ENCODE measurements around the gene MTFP1. TPM values are rescaled to one million over a fixed set of nuclear protein-coding genes. Genes with fewer than 3 reads are reported as not detected.

MTFP1 gene
- total and polyA plus RNA-seq, 2 experiments from 2014 or later: 54.6 to 64.1 TPM

- no peaks in the 10 kb centered on the region for H3K9me3 Mint-ChIP-seq
- Histone ChIP-seq H4K20me1 (replicated peaks; ENCODE audit: insufficient read depth) (no peaks in the 10 kb centered on the region), H3K27me3 (ENCODE audit: insufficient read depth) (no peaks in the 10 kb centered on the region), H3K4me3 (no peak overlapping the region), H3F3A (replicated peaks; ENCODE audit: low read depth) (no peaks in the 10 kb centered on the region), H3K79me2 (replicated peaks; ENCODE audit: insufficient read depth) (no peaks in the 10 kb centered on the region), H3K36me3 (ENCODE audit: insufficient read depth) (no peaks in the 10 kb centered on the region), H3K4me1 (ENCODE audit: insufficient read depth) (peaks cover 5% of the 10 kb centered on the region), H3K9me2 (ENCODE audit: insufficient read depth) (no peaks in the 10 kb centered on the region), H3K4me2 (no peak overlapping the region), H2AFZ (no peak overlapping the region), H3K27ac (ENCODE audit: low read depth) (no peak overlapping the region)
- no peak for DNase-seq (ENCODE audit: low spot score)
- H3K27ac Mint-ChIP-seq: no peak overlapping the region
- peaks cover 7% of the 10 kb centered on the region for H3K27me3 Mint-ChIP-seq (ENCODE audit: insufficient read depth, low read depth, poor library complexity)
- TF ChIP-seq STAT1 (IDR thresholded peaks at IDR 0.05; ENCODE audit: unreplicated experiment) (no peak), CTCF (conservative IDR thresholded peaks at IDR 0.05; ENCODE audit: low read depth in 2 of 2) (0 out of 4 replicates have a peak, but pooled peaks of 1 of the 2 experiments have one; percentile 18)
- ATAC-seq: no peak
- peaks cover 8% of the 10 kb centered on the region for H3K4me1 Mint-ChIP-seq
- H3K36me3 Mint-ChIP-seq (ENCODE audit: low read depth): peaks cover 13% of the 10 kb centered on the region
- no peak overlapping the region for H3K4me3 Mint-ChIP-seq
Observed at GRCh38 chr22:30383061-30383460, 42.5 kb upstream of the MTFP1 start.

- H3K4me1 Mint-ChIP-seq: peaks cover 8% of the 10 kb centered on the region
- no peaks in the 10 kb centered on the region for H3F3A ChIP-seq (replicated peaks; ENCODE audit: low read depth)
- peaks cover 10% of the 10 kb centered on the region for H3K36me3 Mint-ChIP-seq (ENCODE audit: low read depth)
- ATAC-seq (no peak), DNase-seq (ENCODE audit: low spot score) (no peak)
- H3K9me3 Mint-ChIP-seq: peaks cover 13% of the 10 kb centered on the region
- H3K27me3 Mint-ChIP-seq (ENCODE audit: insufficient read depth, low read depth, poor library complexity): peaks cover 7% of the 10 kb centered on the region
- peak overlapping the region; percentile 90 for H3K4me2 ChIP-seq
- peaks cover 5% of the 10 kb centered on the region for H3K4me1 ChIP-seq (ENCODE audit: insufficient read depth)
- H4K20me1 ChIP-seq (replicated peaks; ENCODE audit: insufficient read depth): no peaks in the 10 kb centered on the region
- H3K79me2 ChIP-seq (replicated peaks; ENCODE audit: insufficient read depth): no peaks in the 10 kb centered on the region
- no peak overlapping the region for H3K27ac ChIP-seq (ENCODE audit: low read depth)
- peak overlapping the region; percentile 87 for H3K4me3 Mint-ChIP-seq
- peak overlapping the region; percentile 73; the same call in 1 of the 2 replicates for H3K4me3 ChIP-seq
- H3K27me3 ChIP-seq (ENCODE audit: insufficient read depth): no peaks in the 10 kb centered on the region
- no peak overlapping the region for H2AFZ ChIP-seq
- H3K27ac Mint-ChIP-seq: no peak overlapping the region; the same call in 1 of the 2 replicates
- no peaks in the 10 kb centered on the region for H3K9me2 ChIP-seq (ENCODE audit: insufficient read depth)
- no peaks in the 10 kb centered on the region for H3K36me3 ChIP-seq (ENCODE audit: insufficient read depth)
- TF ChIP-seq JUNB (IDR thresholded peaks at IDR 0.05; ENCODE audit: unreplicated experiment): no peak
- TF ChIP-seq STAT1 (IDR thresholded peaks at IDR 0.05; ENCODE audit: unreplicated experiment): no peak
- TF ChIP-seq ZNF331 (CRISPR knock-in tag; IDR thresholded peaks at IDR 0.05; ENCODE audit: low read depth): no peak
- TF ChIP-seq POLR2AphosphoS5 (IDR thresholded peaks at IDR 0.05; ENCODE audit: low read depth): no peak
- no peak for TF ChIP-seq CREB1 (CRISPR knock-in tag; IDR thresholded peaks at IDR 0.05; ENCODE audit: low read depth)
- no peak for TF ChIP-seq ETS1 (IDR thresholded peaks at IDR 0.05)
- TF ChIP-seq NANOG (IDR thresholded peaks at IDR 0.05; ENCODE audit: borderline replicate concordance): no peak
- TF ChIP-seq EZH2phosphoT487 (IDR thresholded peaks at IDR 0.05; ENCODE audit: unreplicated experiment): no peak
- TF ChIP-seq ZNF462 (CRISPR knock-in tag; IDR thresholded peaks at IDR 0.05): no peak
Observed at GRCh38 chr22:30385942-30386341, 39.6 kb upstream of the MTFP1 start.

All from GM23338 (cell line).